Keratinocyte (primary cell): ENCODE measurements around the gene AAMP.

Source experiments
- CTCF ChIP-seq, 3 experiments: IDR thresholded peaks in 1 of 3; conservative IDR thresholded peaks in 1 of 3; optimal IDR thresholded peaks in 1 of 3; 2 replicates in 2 of 3; 3 replicates in 1 of 3; pipeline versions ENCODE3 to v1.5.1; 2011; ENCODE audit warnings: low read length in 3 of 3, mild to moderate bottlenecking in 3 of 3, moderate library complexity in 2 of 3, control low read depth in 1 of 3, inconsistent platforms in 1 of 3; ENCODE audit not compliant: insufficient read depth in 2 of 3; ENCODE audit errors: extremely low read depth in 1 of 3
- EZH2 ChIP-seq: IDR thresholded peaks from one replicate; pipeline ENCODE4 v1.6.1; 2012; ENCODE audit warnings: inconsistent platforms, mild to moderate bottlenecking, low read length, moderate library complexity

GRCh38 chr2:218296847-218297246, 26.9 kb upstream of the AAMP start:
- TF ChIP-seq CTCF (optimal IDR thresholded peaks at IDR 0.05 in 1 of 3, IDR thresholded peaks at IDR 0.05 in 1 of 3, conservative IDR thresholded peaks at IDR 0.05 in 1 of 3; ENCODE audit: extremely low read depth in 1 of 3, insufficient read depth in 2 of 3, low read length in 3 of 3) (peak in 2 of 3 experiments; percentile 14 to 33), EZH2 (no peak)
